Tibial artery (tissue), 4 donors: ENCODE data around the gene SPTBN4.

Experiments used
- DNase-seq, 2 donors: peaks; one replicate each; pipeline ENCODE4 v3.0.0-alpha.2; 2019
- H3K27ac ChIP-seq, 2 donors: fragments of 200-600 bp; sonication (generic) in 1 of 2; 1 replicate in 1 of 2; 2 replicates in 1 of 2; pipeline ENCODE4 v1.5.1; 2018 to 2019; ENCODE audit warnings: mild to moderate bottlenecking in 1 of 2
- H3K27me3 ChIP-seq, 2 donors: fragments of 200-600 bp; sonication (generic) in 1 of 2; one replicate each; pipeline versions ENCODE4 v1.5.1 to v1.6.0; 2016 to 2019
- H3K36me3 ChIP-seq, 3 donors: fragments of 200-600 bp; sonication (generic) in 2 of 3; one replicate each; pipeline ENCODE4 v1.5.1; 2016 to 2019; ENCODE audit warnings: mild to moderate bottlenecking in 2 of 3
- H3K4me1 ChIP-seq, 4 donors: fragments of 200-600 bp; sonication (generic) in 2 of 4; 1 replicate in 3 of 4; 2 replicates in 1 of 4; pipeline ENCODE4 v1.5.1; 2016 to 2019
- H3K4me3 ChIP-seq, 2 donors: fragments of 200-600 bp; sonication (generic) in 1 of 2; 1 replicate in 1 of 2; 2 replicates in 1 of 2; pipeline ENCODE4 v1.5.1; 2018 to 2019; ENCODE audit warnings: mild to moderate bottlenecking in 2 of 2
- H3K9me3 ChIP-seq, 3 donors: fragments of 200-600 bp; sonication (generic) in 1 of 3; one replicate each; pipeline ENCODE4 v1.5.1; 2016 to 2019
- intact Hi-C: fragments of 100-400 bp; cut with DNase I; formaldehyde crosslinking; loops from one replicate; pipeline ENCODE4 v1.15.0; 2023; ENCODE audit warnings: low total_unique reads
- TF ChIP-seq, protein P1 (sequence below), 2 experiments: fragments of 200-600 bp in 1 of 2; fragments of 450-650 bp in 1 of 2; IDR thresholded peaks; one replicate each; pipeline ENCODE4 v1.5.1; 2017 to 2019; ENCODE audit warnings: antibody characterized with exemption in 2 of 2, mild to moderate bottlenecking in 1 of 2, moderate library complexity in 1 of 2

The SPTBN4 gene

GRCh38 chr19:40508739-40509260, 42.0 kb downstream of the SPTBN4 start:
- H3K36me3 ChIP-seq, result no peaks in the 10 kb centered on the region
- peaks cover 0 to 13% (median 9%) of the 10 kb centered on the region in 4 donors for H3K4me1 ChIP-seq
- no peaks in the 10 kb centered on the region for H3K9me3 ChIP-seq
- no peak overlapping the region for H3K27ac ChIP-seq
- TF ChIP-seq, protein P1, sequence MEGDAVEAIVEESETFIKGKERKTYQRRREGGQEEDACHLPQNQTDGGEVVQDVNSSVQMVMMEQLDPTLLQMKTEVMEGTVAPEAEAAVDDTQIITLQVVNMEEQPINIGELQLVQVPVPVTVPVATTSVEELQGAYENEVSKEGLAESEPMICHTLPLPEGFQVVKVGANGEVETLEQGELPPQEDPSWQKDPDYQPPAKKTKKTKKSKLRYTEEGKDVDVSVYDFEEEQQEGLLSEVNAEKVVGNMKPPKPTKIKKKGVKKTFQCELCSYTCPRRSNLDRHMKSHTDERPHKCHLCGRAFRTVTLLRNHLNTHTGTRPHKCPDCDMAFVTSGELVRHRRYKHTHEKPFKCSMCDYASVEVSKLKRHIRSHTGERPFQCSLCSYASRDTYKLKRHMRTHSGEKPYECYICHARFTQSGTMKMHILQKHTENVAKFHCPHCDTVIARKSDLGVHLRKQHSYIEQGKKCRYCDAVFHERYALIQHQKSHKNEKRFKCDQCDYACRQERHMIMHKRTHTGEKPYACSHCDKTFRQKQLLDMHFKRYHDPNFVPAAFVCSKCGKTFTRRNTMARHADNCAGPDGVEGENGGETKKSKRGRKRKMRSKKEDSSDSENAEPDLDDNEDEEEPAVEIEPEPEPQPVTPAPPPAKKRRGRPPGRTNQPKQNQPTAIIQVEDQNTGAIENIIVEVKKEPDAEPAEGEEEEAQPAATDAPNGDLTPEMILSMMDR (IDR thresholded peaks at IDR 0.05), result no peak
- no peak overlapping the region for H3K4me3 ChIP-seq
- intact Hi-C loops, result no loop called here
- no peak for DNase-seq
- H3K27me3 ChIP-seq, result peaks cover 0 to 18% of the 10 kb centered on the region in 2 donors

DNA sequence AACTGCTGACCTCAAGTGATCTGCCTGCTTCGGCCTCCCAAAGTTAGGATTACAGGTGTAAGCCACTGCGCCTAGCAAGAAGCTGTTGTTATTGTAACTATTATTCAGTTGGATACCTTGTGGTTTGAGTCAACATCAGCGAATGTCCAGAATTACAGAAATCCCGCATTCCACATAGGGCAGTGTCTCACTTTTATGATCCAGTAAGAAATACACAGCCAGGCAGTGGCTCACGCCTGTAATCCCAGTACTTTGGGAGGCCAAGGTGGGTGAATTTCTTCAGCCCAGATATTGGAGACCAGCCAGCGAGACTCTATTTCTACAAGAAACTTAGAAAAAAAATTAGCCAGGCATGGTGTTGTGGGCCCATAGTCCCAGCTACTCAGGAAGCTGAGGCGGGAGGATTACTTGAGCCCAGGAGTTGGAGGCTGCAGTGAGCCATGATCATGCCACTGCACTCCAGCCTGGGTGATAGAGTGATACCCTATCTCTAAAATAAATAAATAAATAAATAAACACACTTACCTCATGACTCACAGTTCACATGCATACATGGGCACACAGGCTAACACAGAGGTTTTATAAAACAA, 43.8 kb downstream of the SPTBN4 start:
- Histone ChIP-seq H3K27ac (no peak overlapping the region), H3K4me3 (no peak overlapping the region), H3K9me3 (no peaks in the 10 kb centered on the region), H3K4me1 (peaks cover 0 to 13% (median 9%) of the 10 kb centered on the region in 4 donors), H3K27me3 (peaks cover 0 to 35% of the 10 kb centered on the region in 2 donors), H3K36me3 (no peaks in the 10 kb centered on the region)
- TF ChIP-seq, protein P1 (IDR thresholded peaks at IDR 0.05), result no peak
- DNase-seq, result no peak
- intact Hi-C loops, result no loop called here

- Histone ChIP-seq H3K9me3 (no peaks in the 10 kb centered on the region), H3K4me1 (peaks cover 0 to 13% (median 9%) of the 10 kb centered on the region in 4 donors), H3K36me3 (no peaks in the 10 kb centered on the region), H3K27me3 (peaks cover 0 to 36% of the 10 kb centered on the region in 2 donors), H3K4me3 (no peak overlapping the region), H3K27ac (no peak overlapping the region)
- intact Hi-C loops, result no loop called here
- TF ChIP-seq, protein P1 (IDR thresholded peaks at IDR 0.05), result no peak
- DNase-seq, result no peak
Observed at GRCh38 chr19:40511487-40511886, 44.7 kb downstream of the SPTBN4 start.

DNA sequence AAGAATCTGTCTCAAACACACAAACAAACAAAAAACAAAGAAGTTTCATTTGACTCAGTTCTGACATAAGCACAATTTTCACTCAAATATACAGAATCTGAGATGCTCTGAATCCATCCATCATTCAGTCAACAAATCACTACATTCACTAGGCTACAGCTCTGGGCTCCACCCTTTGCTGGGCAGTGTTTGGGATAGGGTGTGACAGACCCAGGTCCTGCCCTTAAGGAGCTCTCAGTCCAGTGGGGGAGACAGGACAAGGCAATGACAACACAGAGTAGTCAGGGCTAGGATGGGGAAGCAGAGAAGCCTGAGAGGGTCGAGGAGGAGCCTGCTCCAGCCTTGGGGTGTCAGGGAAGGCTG, 45.3 kb downstream of the SPTBN4 start:
- no peak overlapping the region for H3K4me3 ChIP-seq
- H3K27me3 ChIP-seq, result peaks cover 0 to 38% of the 10 kb centered on the region in 2 donors

DNA sequence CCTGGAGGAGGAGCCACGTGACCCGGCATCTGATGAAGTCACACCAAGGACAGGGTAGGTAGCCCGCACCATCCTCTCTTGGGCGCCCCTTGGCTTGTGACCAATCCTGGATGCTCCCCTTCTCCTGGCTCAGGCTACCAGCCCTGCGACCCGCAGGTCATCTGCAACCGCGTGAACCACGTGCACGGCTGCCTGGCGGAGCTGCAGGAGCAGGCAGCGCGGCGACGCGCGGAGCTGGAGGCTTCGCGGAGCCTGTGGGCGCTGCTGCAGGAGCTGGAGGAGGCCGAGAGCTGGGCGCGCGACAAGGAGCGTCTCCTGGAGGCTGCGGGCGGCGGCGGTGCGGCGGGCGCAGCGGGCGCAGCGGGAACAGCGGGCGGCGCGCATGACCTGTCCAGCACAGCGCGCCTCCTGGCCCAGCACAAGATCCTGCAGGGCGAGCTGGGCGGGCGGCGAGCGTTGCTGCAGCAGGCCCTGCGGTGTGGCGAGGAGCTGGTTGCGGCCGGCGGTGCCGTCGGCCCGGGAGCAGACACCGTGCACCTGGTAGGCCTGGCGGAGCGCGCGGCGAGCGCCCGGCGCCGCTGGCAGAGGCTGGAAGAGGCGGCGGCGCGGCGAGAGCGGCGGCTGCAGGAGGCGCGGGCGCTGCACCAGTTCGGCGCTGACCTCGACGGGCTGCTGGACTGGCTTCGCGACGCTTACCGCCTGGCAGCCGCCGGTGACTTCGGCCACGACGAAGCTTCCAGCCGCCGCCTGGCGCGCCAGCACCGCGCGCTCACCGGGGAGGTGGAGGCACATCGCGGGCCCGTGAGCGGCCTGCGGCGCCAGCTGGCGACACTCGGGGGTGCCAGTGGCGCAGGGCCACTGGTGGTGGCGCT, 45.9 kb downstream of the SPTBN4 start:
- Histone ChIP-seq H3K4me1 (peaks cover 0 to 13% (median 9%) of the 10 kb centered on the region in 4 donors), H3K4me3 (peak overlapping the region in 1 of 2 donors; percentile 23), H3K36me3 (no peaks in the 10 kb centered on the region), H3K9me3 (no peaks in the 10 kb centered on the region), H3K27ac (no peak overlapping the region), H3K27me3 (peaks cover 0 to 38% of the 10 kb centered on the region in 2 donors)
- no peak for DNase-seq
- intact Hi-C loops, result no loop called here
- TF ChIP-seq, protein P1 (IDR thresholded peaks at IDR 0.05), result no peak

More for the DNA sequence above, 45.3 kb downstream of the SPTBN4 start:
- intact Hi-C loops, result no loop called here
- Histone ChIP-seq H3K36me3 (no peaks in the 10 kb centered on the region), H3K27ac (no peak overlapping the region), H3K9me3 (no peaks in the 10 kb centered on the region), H3K4me1 (peaks cover 0 to 13% (median 9%) of the 10 kb centered on the region in 4 donors)
- no peak for DNase-seq
- TF ChIP-seq, protein P1 (IDR thresholded peaks at IDR 0.05), result no peak
